HG03521 (cell line): ENCODE data around the gene NPPA.
"Not testable (repeated sequence)": the region's sequence is repeated elsewhere in the genome, so short reads cannot be mapped to it uniquely, and the experiment has no call there.

Source experiments
- ATAC-seq: cut with Tn5 transposase; IDR thresholded peaks from one replicate; pipeline ENCODE4 v1.9.1; 2021; ENCODE audit warnings: mild to moderate bottlenecking, moderate library complexity; ENCODE audit not compliant: unreplicated experiment

NPPA gene

GRCh38 chr1:11847667-11848372 is at the start of gene NPPA:
NPPA (minus strand) TSS chr1:11847783; CDS start chr1:11847684, 99 bp downstream.
- ATAC-seq = no peak

DNA sequence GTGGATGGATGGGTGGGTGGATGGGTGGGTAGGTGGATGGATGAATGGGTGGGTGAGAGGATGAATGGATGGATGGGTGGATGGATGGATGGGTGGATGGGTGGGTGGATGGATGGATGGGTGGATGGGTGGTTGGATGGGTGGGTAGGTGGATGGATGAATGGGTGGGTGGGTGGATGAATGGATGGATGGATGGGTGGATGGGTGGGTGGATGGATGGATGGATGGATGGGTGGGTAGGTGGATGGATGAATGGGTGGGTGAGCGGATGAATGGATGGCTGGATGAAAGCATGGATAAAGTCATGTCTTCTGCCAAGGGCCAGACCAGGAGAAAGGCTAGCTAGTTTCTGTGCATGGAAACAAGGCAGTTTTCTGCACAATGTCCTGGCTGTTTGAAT is 46.9 kb upstream of the NPPA start:
- ATAC-seq = not testable (repeated sequence)

- peak; percentile 62 for ATAC-seq
Measured at GRCh38 chr1:11893907-11894251, 46.3 kb upstream of the NPPA start.

DNA sequence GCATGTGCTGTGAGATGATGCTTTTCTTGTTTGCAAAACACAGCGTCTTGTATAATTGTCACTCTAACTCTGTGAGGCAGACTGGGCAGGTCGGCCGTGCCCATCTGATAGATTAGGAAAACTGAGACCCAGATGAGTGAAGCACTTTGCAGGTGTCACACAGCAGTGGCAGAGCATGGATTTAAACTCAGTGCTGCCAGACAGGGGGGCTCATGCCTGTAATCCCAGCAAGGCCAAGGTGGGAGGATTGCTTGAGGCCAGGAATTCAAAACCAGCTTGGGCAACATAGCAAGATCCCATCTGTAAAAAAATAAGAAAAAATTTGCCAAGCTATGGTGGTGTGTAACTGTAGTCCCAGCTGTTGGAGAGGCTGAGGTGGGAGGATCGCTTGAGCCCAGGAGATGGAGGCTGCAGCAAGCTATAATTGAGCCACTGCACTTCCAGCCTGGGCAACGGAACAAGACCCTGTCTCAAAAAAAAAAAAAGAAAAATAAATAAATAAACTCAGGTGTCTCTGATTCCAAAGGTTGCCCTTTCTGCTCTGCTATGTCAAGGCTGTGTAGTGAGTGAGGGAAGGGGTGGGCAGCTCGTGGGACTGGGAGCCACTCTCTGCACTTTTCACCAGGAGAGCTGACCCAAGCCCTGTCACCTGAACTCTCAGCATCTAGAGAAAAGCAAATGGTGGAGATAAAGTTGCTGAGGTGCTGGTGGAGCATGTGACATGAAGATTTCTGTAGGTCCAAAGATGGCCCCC is 44.0 kb upstream of the NPPA start:
- ATAC-seq = no peak

- ATAC-seq = no peak
Measured at GRCh38 chr1:11888877-11889208, 41.3 kb upstream of the NPPA start.

- ATAC-seq = no peak
Measured at GRCh38 chr1:11888206-11888876, 40.8 kb upstream of the NPPA start.

- no peak for ATAC-seq
Measured at GRCh38 chr1:11887666-11888007, 40.1 kb upstream of the NPPA start.

- ATAC-seq = no peak
Measured at GRCh38 chr1:11886986-11887665, 39.5 kb upstream of the NPPA start.

GRCh38 chr1:11885916-11886315 is 38.3 kb upstream of the NPPA start:
- no peak for ATAC-seq

GRCh38 chr1:11882814-11883538 is 35.4 kb upstream of the NPPA start:
- no peak for ATAC-seq

GRCh38 chr1:11881749-11882441 is 34.3 kb upstream of the NPPA start:
- no peak for ATAC-seq

GRCh38 chr1:11880911-11881748 is 33.5 kb upstream of the NPPA start:
- ATAC-seq = no peak

DNA sequence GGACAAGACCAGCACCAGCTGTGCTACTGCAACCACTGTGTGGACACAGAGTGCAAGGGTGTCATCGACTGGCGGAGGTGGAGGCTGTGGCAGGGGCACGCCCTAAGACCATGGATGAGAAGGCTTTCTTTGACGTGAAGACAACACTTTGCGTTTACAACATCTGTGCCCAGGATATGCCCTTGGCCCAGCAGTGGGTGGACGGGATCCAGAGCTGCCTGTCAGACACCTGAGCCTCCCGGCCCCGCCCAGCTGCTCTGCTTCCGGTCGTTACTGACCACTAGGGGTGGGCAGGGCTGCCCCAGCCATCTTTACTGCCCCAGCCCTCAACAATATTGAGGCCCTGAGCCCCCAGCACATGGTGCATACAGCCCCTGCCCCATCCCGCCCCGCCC is 32.6 kb upstream of the NPPA start:
- no peak for ATAC-seq

DNA sequence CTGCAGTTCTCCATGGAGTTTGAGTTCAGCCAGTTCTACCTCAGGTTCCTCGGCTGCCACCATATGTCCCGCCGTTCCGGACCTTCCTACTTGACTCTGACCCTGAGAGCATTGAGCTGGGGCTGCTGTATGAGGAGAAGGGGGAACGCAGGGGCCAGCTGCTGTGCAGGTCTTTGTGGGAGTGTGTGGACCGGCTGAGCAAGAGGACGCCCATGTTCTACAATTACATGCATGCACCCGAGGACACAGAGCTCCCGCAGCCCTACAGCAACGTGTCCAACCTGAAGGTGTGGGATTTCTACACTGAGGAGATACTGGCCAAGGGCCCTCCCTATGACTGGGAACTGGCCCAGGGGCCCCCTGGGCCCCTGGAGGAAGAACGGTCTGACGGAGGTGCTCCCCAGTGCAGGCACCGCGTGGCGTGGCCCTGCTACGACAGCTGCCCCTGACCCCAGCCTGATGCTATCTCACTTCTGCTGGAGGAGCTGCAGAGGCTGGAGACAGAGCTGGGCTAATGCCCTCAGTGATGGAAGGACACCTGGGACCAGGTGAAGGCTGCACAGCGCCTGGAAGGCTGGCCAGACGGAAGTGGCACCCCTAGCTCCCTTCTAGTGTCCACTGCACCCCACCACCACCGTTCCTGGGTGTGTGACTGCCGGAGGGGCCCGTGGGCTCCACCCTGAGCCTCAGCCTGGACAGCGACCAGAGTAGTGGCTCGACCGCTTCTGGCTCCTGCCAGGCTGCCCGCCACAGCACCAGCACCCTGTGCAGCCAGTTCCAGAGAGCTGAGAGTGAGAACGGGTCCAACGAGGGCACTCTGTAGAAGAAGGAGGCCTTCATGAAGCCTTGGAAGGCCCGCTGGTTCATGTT is 32.0 kb upstream of the NPPA start:
- no peak for ATAC-seq

DNA sequence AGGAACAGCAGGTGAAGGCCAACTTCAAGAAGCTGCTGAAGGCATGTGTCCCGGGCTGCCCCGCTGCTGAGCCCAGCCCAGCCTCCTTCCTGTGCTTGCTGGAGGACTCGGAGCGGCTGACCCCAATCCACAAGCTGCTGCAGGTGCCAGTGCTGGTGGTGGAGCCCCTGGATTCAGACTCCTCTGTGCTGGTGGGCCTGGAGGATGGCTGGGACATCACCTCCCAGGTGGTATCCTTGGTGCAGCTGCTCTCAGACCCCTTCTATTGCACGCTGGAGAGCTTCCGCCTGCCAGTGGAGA is 31.3 kb upstream of the NPPA start:
- ATAC-seq = no peak

- ATAC-seq = no peak
Measured at GRCh38 chr1:11878081-11878890, 30.7 kb upstream of the NPPA start.

DNA sequence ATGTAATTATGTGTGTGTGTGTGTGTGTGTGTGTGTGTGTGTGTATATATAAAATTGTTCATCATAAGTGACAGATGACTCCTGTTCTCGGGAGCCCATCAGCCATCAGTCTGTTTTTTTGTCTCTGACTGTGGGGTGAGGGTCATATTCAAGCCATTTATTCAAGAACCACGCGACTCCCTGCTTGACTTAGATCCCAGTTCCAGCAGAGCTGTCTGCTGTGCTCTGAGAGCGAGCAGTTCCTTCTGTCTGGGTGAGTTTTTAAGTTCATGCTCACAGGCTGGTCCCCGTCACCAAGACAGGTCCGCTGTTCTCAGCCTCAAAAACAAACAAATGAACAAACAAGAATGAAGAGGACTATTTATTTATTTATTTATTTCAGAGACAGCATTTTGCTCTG is 29.5 kb upstream of the NPPA start:
- ATAC-seq = no peak

- ATAC-seq = no peak
Measured at GRCh38 chr1:11875094-11875493, 27.5 kb upstream of the NPPA start.
